Stimulated activated naive CD4-positive, alpha-beta T cell (primary cell): Measurements from ENCODE around the gene FOXA3.
A peak's percentile ranks its signal among the peaks of the same experiment; 100 is the strongest.
"Not testable (repeated sequence)": the region's sequence is repeated elsewhere in the genome, so short reads cannot be mapped to it uniquely, and the experiment has no call there.

Experiments used
- DNase-seq, 6 experiments: peaks; one replicate each; lab custom pipeline; 2025; lab: John Stamatoyannopoulos, UW

Gene FOXA3

GRCh38 chr19:45828523-45828922 lies 35.6 kb upstream of the FOXA3 start:
- DNase-seq, result no peak

GRCh38 chr19:45828945-45829344 lies 35.2 kb upstream of the FOXA3 start:
- no peak for DNase-seq

GRCh38 chr19:45834970-45835369 lies 29.2 kb upstream of the FOXA3 start:
- no peak for DNase-seq

GRCh38 chr19:45842198-45842597 lies 21.9 kb upstream of the FOXA3 start:
- no peak for DNase-seq

GRCh38 chr19:45847663-45848062 lies 16.5 kb upstream of the FOXA3 start:
- DNase-seq, result no peak

GRCh38 chr19:45848922-45849321 lies 15.2 kb upstream of the FOXA3 start:
- no peak for DNase-seq

- no peak for DNase-seq
Measured at GRCh38 chr19:45852145-45852750, 11.9 kb upstream of the FOXA3 start.

GRCh38 chr19:45852983-45853382 lies 11.1 kb upstream of the FOXA3 start:
- DNase-seq, result no peak

GRCh38 chr19:45854167-45854778 lies 9.9 kb upstream of the FOXA3 start:
- DNase-seq, result no peak

GRCh38 chr19:45860359-45861259 lies 3.5 kb upstream of the FOXA3 start:
- DNase-seq, result no peak

GRCh38 chr19:45862271-45862563 lies 1.9 kb upstream of the FOXA3 start:
- DNase-seq, result peak in 1 of 6 experiments; percentile 9

GRCh38 chr19:45862564-45863334 lies 1.4 kb upstream of the FOXA3 start, which contains the start of gene SYMPK:
TSS of gene SYMPK (minus strand) at chr19:45863147. CDS start at chr19:45854495, 8,652 bp downstream.
- peak; percentile 93 to 98 (median 98) for DNase-seq

GRCh38 chr19:45863335-45863839 lies 739 bp upstream of the FOXA3 start:
- no peak for DNase-seq

GRCh38 chr19:45864629-45865082 lies 530 bp downstream of the FOXA3 start:
- DNase-seq, result no peak

- DNase-seq, result no peak
Measured at GRCh38 chr19:45865269-45865948, 1.3 kb downstream of the FOXA3 start.

GRCh38 chr19:45866400-45867176 lies 2.5 kb downstream of the FOXA3 start:
- no peak for DNase-seq

- DNase-seq, result not testable (repeated sequence)
Measured at GRCh38 chr19:45867241-45867640, 3.1 kb downstream of the FOXA3 start.

- no peak for DNase-seq
Measured at GRCh38 chr19:45870798-45871197, 6.7 kb downstream of the FOXA3 start.

- no peak for DNase-seq
Measured at GRCh38 chr19:45872095-45872919, 8.2 kb downstream of the FOXA3 start.
